ENCODE results near the gene ANXA1.
"Not testable (repeated sequence)": the region's sequence is repeated elsewhere in the genome, so short reads cannot be mapped to it uniquely, and the experiment has no call there.

The ANXA1 gene

DNA sequence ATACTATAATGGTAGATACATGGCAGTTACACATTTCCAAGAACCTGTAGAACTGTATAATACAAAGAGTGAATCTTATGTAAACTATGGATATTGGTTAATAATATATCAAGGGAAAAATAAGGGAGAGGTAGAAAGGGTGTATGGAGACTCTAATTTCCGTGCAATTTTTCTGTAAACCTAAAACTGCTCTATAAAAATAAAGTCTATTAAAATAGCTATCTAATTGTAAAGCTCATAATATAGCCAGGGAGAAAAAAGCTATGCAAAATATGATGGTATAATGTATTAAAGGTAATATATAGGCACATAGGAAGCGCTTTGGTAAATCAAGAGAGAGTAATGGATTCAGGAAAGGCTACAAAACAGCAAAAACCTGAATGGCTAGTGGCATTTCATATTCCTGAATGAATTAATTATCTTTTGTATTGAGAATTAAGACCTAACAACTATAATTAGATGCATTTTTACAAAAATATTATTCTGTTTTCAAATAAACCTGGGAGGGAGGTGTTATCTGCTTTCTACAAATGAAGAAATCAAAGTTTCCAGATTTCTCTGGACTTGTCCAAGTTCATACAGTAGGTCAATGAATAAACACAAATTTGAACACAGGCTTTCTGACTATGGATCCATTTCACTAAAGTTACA is 22.8 kb downstream of the ANXA1 start:
- TF ChIP-seq POU2F2 (IDR thresholded peaks at IDR 0.05; ENCODE audit: low read depth, low read length): no peak
- TF ChIP-seq SPI1 (IDR thresholded peaks at IDR 0.05; ENCODE audit: low read depth, low read length): no peak
- no peak for TF ChIP-seq PAX5 (IDR thresholded peaks at IDR 0.05; ENCODE audit: insufficient read depth, low read length, severe bottlenecking)
- TF ChIP-seq POLR2A (IDR thresholded peaks at IDR 0.05; ENCODE audit: low read depth, low read length): no peak
- TF ChIP-seq POLR2AphosphoS5 (IDR thresholded peaks at IDR 0.05; ENCODE audit: low read depth, low read length): no peak
- TF ChIP-seq TAF1 (IDR thresholded peaks at IDR 0.05; ENCODE audit: low read depth, low read length): no peak
- DNase-seq (ENCODE audit: insufficient read length, low spot score) (no peak), FAIRE-seq (no peak)

DNA sequence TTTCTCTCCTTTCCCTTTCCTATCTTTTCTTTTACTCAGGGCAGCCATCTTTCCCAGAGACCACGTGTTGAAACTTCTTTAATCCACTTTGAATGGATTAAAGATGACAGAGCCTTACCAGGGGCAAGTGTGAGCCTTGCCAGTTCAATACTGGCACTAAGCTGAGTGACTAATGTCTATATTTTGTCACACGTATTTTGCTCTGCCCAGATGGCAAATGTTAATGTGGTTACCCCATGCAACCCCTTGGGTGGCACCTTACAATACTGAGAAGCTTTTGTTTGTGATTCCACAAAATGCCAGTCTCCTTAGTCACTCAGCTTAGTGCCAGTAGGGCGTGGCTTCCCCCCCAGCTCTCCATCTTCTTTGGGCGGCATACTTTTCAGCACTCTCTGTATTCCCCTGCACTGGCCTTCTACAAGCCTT is 24.8 kb downstream of the ANXA1 start:
- DNase-seq (ENCODE audit: insufficient read length, low spot score): no peak
- TF ChIP-seq PAX5 (IDR thresholded peaks at IDR 0.05; ENCODE audit: insufficient read depth, low read length, severe bottlenecking): no peak
- TF ChIP-seq POU2F2 (IDR thresholded peaks at IDR 0.05; ENCODE audit: low read depth, low read length): no peak
- no peak for TF ChIP-seq POLR2AphosphoS5 (IDR thresholded peaks at IDR 0.05; ENCODE audit: low read depth, low read length)
- no peak for TF ChIP-seq SPI1 (IDR thresholded peaks at IDR 0.05; ENCODE audit: low read depth, low read length)
- no peak for TF ChIP-seq TAF1 (IDR thresholded peaks at IDR 0.05; ENCODE audit: low read depth, low read length)
- no peak for TF ChIP-seq POLR2A (IDR thresholded peaks at IDR 0.05; ENCODE audit: low read depth, low read length)
- no peak for FAIRE-seq

DNA sequence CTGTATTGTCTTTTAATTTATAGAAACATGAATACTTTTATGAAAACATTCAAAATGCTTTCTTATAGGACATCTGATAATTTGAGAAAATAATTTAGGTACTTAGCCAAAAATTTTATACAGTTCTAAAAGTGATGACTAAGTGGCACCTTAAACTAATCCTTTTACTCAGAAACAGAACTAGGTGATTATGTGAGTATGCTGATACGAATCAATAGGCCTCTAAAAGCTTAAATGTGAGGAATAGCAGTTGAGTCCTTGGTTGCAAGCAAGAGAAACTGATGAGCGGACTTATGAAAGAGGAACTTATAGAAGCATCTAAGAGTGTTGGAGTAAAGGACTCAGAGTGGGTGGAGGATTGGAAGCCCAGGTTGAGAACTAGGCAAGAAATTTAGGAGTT is 26.4 kb downstream of the ANXA1 start:
- peak; percentile 13 for FAIRE-seq
- TF ChIP-seq TAF1 (IDR thresholded peaks at IDR 0.05; ENCODE audit: low read depth, low read length): no peak
- no peak for TF ChIP-seq POLR2A (IDR thresholded peaks at IDR 0.05; ENCODE audit: low read depth, low read length)
- no peak for TF ChIP-seq SPI1 (IDR thresholded peaks at IDR 0.05; ENCODE audit: low read depth, low read length)
- TF ChIP-seq POLR2AphosphoS5 (IDR thresholded peaks at IDR 0.05; ENCODE audit: low read depth, low read length): no peak
- no peak for TF ChIP-seq PAX5 (IDR thresholded peaks at IDR 0.05; ENCODE audit: insufficient read depth, low read length, severe bottlenecking)
- no peak for TF ChIP-seq POU2F2 (IDR thresholded peaks at IDR 0.05; ENCODE audit: low read depth, low read length)
- DNase-seq (ENCODE audit: insufficient read length, low spot score): no peak

DNA sequence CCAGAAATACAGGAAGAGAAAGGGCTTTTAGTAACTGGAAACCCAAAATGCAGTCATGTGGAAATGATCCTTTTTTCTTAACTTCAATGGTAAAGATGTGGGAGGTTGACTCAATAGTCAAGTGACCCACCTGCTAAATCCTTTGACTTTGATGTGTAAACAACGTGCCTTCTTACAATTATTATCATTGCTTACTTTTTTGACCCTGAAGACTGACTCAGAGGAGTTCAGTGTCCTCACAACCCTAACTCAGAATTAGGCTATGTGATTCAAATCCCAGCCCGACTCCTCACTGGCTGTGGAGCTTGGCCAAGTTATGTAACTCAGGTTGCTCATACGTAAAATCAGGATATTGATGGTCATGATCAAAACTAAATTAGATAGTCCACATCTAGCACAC is 27.9 kb downstream of the ANXA1 start:
- FAIRE-seq: peak; percentile 64
- no peak for DNase-seq (ENCODE audit: insufficient read length, low spot score)
- TF ChIP-seq POLR2AphosphoS5 (IDR thresholded peaks at IDR 0.05; ENCODE audit: low read depth, low read length) (no peak), PAX5 (IDR thresholded peaks at IDR 0.05; ENCODE audit: insufficient read depth, low read length, severe bottlenecking) (no peak), POLR2A (IDR thresholded peaks at IDR 0.05; ENCODE audit: low read depth, low read length) (no peak), POU2F2 (IDR thresholded peaks at IDR 0.05; ENCODE audit: low read depth, low read length) (no peak), SPI1 (IDR thresholded peaks at IDR 0.05; ENCODE audit: low read depth, low read length) (no peak), TAF1 (IDR thresholded peaks at IDR 0.05; ENCODE audit: low read depth, low read length) (no peak)

DNA sequence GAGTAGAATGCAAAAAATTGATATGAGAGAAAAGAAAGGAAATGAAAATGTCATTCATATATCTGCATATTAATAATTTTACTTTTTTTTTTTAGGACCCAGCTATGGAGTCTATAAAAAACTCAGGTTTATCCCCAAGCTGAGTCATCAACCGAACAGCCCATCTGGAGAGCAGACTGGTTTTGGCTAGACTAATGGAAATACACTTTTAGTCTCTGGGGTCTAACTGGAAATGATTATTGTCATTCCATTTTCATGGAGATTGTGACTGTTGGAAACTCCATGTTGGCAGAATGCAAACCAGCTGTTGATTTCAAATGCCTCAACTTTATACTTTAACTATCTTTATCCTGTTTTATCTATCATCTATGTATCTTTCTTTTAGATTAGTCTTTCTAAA is 28.7 kb downstream of the ANXA1 start:
- DNase-seq (ENCODE audit: insufficient read length, low spot score) (no peak), FAIRE-seq (no peak)
- TF ChIP-seq SPI1 (IDR thresholded peaks at IDR 0.05; ENCODE audit: low read depth, low read length) (no peak), TAF1 (IDR thresholded peaks at IDR 0.05; ENCODE audit: low read depth, low read length) (no peak), PAX5 (IDR thresholded peaks at IDR 0.05; ENCODE audit: insufficient read depth, low read length, severe bottlenecking) (no peak), POLR2AphosphoS5 (IDR thresholded peaks at IDR 0.05; ENCODE audit: low read depth, low read length) (no peak), POLR2A (IDR thresholded peaks at IDR 0.05; ENCODE audit: low read depth, low read length) (no peak), POU2F2 (IDR thresholded peaks at IDR 0.05; ENCODE audit: low read depth, low read length) (no peak)

DNA sequence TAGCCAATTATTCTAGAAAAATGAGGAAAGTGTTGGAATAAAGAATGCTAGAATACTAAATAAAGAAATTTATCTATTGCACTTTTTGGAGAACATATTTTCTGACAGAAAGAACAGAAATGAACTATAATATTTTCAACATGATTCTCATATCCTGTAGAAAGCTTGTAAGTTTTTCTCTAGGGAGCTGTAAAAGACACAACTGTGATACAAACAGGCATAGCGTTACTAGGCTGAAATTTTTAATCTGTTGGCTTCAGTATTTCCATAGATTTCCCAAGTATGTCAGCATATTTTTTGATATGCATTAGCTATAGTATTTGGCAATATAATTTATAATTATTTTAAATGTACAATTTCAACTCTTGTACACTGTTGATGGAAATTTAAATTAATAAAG is 31.3 kb downstream of the ANXA1 start:
- no peak for TF ChIP-seq PAX5 (IDR thresholded peaks at IDR 0.05; ENCODE audit: insufficient read depth, low read length, severe bottlenecking)
- no peak for TF ChIP-seq POLR2AphosphoS5 (IDR thresholded peaks at IDR 0.05; ENCODE audit: low read depth, low read length)
- TF ChIP-seq SPI1 (IDR thresholded peaks at IDR 0.05; ENCODE audit: low read depth, low read length): no peak
- TF ChIP-seq TAF1 (IDR thresholded peaks at IDR 0.05; ENCODE audit: low read depth, low read length): no peak
- no peak for TF ChIP-seq POLR2A (IDR thresholded peaks at IDR 0.05; ENCODE audit: low read depth, low read length)
- no peak for TF ChIP-seq POU2F2 (IDR thresholded peaks at IDR 0.05; ENCODE audit: low read depth, low read length)
- DNase-seq (ENCODE audit: insufficient read length, low spot score) (no peak), FAIRE-seq (no peak)

DNA sequence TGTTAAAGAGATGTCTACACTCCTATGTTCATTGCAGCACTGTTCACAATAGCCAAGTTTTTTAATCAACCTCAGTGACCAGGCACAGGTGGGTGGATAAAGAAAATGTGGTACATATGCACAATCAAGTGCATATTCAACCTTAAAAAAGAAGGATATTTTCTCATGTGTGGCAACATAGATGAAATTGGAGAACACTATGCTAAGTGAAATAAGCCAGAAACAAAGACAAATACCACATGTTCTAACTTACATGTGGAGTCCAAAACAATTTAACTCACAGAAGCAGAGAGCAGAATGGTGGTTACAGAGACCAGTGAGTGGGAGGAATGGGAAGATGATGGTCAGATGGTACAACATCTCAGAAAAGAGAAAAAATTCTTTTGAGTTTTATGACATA is 31.8 kb downstream of the ANXA1 start:
- TF ChIP-seq POLR2A (IDR thresholded peaks at IDR 0.05; ENCODE audit: low read depth, low read length) (no peak), PAX5 (IDR thresholded peaks at IDR 0.05; ENCODE audit: insufficient read depth, low read length, severe bottlenecking) (no peak), POU2F2 (IDR thresholded peaks at IDR 0.05; ENCODE audit: low read depth, low read length) (no peak), SPI1 (IDR thresholded peaks at IDR 0.05; ENCODE audit: low read depth, low read length) (no peak), POLR2AphosphoS5 (IDR thresholded peaks at IDR 0.05; ENCODE audit: low read depth, low read length) (no peak), TAF1 (IDR thresholded peaks at IDR 0.05; ENCODE audit: low read depth, low read length) (no peak)
- DNase-seq (ENCODE audit: insufficient read length, low spot score) (no peak), FAIRE-seq (peak; percentile 40)

DNA sequence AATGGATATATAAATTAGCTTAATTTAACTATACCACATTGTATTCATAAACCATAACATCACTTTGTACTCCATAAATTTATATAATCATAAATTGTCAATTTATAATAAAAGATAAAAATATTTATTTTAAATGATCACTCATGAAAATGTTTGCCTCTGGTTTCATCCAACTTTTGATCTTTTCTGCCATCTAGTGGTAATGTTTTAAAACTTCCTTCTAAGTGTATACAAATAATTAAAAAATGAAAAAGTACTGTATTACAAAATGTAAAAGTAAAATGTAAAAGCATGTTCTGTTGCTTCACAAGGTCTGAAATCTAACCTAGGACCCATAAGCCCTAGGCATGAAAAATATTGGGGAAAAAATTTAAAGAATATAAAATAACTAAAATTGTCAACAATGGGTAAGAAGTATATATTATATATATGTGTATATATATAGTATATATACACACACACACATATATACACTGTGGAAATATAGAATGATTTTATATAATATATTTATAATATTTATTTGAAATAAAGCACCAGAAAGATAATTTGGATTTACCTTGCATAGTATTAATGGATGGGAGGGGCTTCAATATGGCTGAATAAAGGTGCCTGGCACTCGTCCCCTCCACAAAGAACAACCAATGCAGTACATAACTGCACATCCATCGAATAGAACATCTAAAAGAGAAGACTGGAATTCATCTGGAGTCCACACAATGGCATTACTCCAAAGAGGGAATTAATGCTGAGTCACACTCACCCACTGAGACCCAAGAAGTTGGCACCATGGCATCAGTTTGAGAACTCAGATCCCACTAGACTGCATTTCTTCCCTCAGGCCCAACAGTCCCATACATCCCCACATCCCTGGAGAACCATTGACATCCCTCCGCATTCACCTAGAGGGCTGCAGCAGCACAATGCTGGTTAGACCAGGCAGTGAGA is 32.5 kb downstream of the ANXA1 start:
- DNase-seq (ENCODE audit: insufficient read length, low spot score) (no peak), FAIRE-seq (no peak)
- TF ChIP-seq TAF1 (IDR thresholded peaks at IDR 0.05; ENCODE audit: low read depth, low read length) (no peak), SPI1 (IDR thresholded peaks at IDR 0.05; ENCODE audit: low read depth, low read length) (no peak), PAX5 (IDR thresholded peaks at IDR 0.05; ENCODE audit: insufficient read depth, low read length, severe bottlenecking) (no peak), POLR2AphosphoS5 (IDR thresholded peaks at IDR 0.05; ENCODE audit: low read depth, low read length) (no peak), POU2F2 (IDR thresholded peaks at IDR 0.05; ENCODE audit: low read depth, low read length) (no peak), POLR2A (IDR thresholded peaks at IDR 0.05; ENCODE audit: low read depth, low read length) (no peak)

DNA sequence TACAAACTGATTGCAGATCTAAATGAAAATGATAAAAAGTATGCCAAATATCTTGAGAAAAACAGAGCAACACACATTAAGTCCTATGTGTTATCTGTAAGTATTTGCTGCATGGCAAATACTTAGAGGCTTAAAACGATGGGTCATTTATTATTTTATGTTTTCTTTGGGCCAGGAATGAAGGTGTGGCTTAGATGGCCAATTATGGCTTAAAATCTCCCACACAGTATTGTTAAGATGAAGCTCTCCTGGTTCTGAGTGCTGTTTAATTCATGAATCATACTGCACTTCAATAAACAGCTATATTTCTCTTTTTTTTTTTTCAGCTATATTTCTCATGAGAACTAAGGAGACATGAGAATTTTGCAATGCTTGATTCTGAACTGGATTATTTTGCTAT is 39.4 kb downstream of the ANXA1 start:
- not testable (repeated sequence) for FAIRE-seq; DNase-seq (ENCODE audit: insufficient read length, low spot score)

Measured in GM12891 (cell line).